Stomach (tissue), 9 donors: ENCODE results near the gene ETNK2. TPM values are rescaled to one million over a fixed set of nuclear protein-coding genes. Genes with fewer than 3 reads are reported as not detected.

Experiments used
- DNase-seq, 2 donors: peaks; one replicate each; pipeline versions ENCODE4 v3.0.0 to v3.0.0-alpha.2; 2013 to 2019
- H3K27ac ChIP-seq, 5 donors: fragments of 200-600 bp in 4 of 5; sonication (generic) in 4 of 5; one replicate each; pipeline ENCODE4 v1.5.1; 2013 to 2019; ENCODE audit warnings: mild to moderate bottlenecking in 1 of 5, moderate library complexity in 1 of 5
- H3K27me3 ChIP-seq, 3 donors: fragments of 200-600 bp; sonication (generic); one replicate each; pipeline ENCODE4 v1.5.1; 2017 to 2019; ENCODE audit warnings: mixed run types in 1 of 3
- H3K36me3 ChIP-seq, 4 donors: fragments of 200-600 bp; sonication (generic); 1 replicate in 3 of 4; 2 replicates in 1 of 4; pipeline ENCODE4 v1.5.1; 2016 to 2019
- H3K4me1 ChIP-seq, 4 donors: fragments of 200-600 bp; sonication (generic); one replicate each; pipeline ENCODE4 v1.5.1; 2016 to 2019
- H3K4me3 ChIP-seq, 4 donors: fragments of 200-600 bp; sonication (generic) in 3 of 4; one replicate each; pipeline ENCODE4 v1.5.1; 2016 to 2019; ENCODE audit warnings: mild to moderate bottlenecking in 1 of 4
- H3K9me3 ChIP-seq, 4 donors: fragments of 200-600 bp; sonication (generic); one replicate each; pipeline ENCODE4 v1.5.1; 2016 to 2019
- CTCF ChIP-seq, 7 experiments: fragments of 450-650 bp in 4 of 7; fragments of 200-600 bp in 3 of 7; sonication (generic) in 3 of 7; IDR thresholded peaks; one replicate each; pipeline ENCODE4 v1.5.1; 2016 to 2019; ENCODE audit warnings: antibody characterized with exemption in 7 of 7, control low read depth in 2 of 7, mild to moderate bottlenecking in 1 of 7
- EP300 ChIP-seq: sonication (generic); formaldehyde crosslinking; IDR thresholded peaks from one replicate; pipeline ENCODE4 v1.6.1; 2017; ENCODE audit warnings: antibody characterized with exemption
- POLR2A ChIP-seq, 4 donors: fragments of 450-650 bp; IDR thresholded peaks; one replicate each; pipeline ENCODE4 v1.6.1; 2016; ENCODE audit warnings: antibody characterized with exemption in 4 of 4, control low read depth in 2 of 4, mild to moderate bottlenecking in 1 of 4, moderate library complexity in 1 of 4
- POLR2AphosphoS5 ChIP-seq, 3 donors: sonication (generic); formaldehyde crosslinking; IDR thresholded peaks; one replicate each; pipeline ENCODE4 v1.6.1; 2016; ENCODE audit warnings: antibody characterized with exemption in 3 of 3
- WGBS, 5 donors: extraction: QIAGEN DNeasy Blood & Tissue Kit in 3 of 5; methylation state at CpG; one replicate each; pipeline versions ENCODE4 v1.1.5 to v1.1.7; 2013 to 2018; 5-methylcytosine and 5-hydroxymethylcytosine counted together
- intact Hi-C: fragments of 100-400 bp; cut with DNase I; formaldehyde crosslinking; loops from one replicate; pipeline ENCODE4 v1.15.1; 2023; ENCODE audit warnings: low total_unique reads
- polyA plus RNA-seq, 3 donors: library from polyadenylated mRNA; stranded (reverse); fragments of 200-250 nt; gene quantifications; one replicate each; pipeline ENCODE4 v1.2.3, GENCODE V29; 2013
- total RNA-seq, 5 donors: library from RNA; depleted of rRNA; stranded (reverse); fragments of >200 nt; gene quantifications; one replicate each; pipeline versions ENCODE4 v1.1.0 to v1.2.3, GENCODE V29; 2014 to 2016
- donor health status: healthy with polysubstance abuse.
- donor health status: Bipolar disorder and iron deficiency.
- donor health status: healthy.

ETNK2 gene
- total and polyA plus RNA-seq, 8 donors = 0.45 to 12.2 (median 7.1) TPM

GRCh38 chr1:204152310-204153044 is 633 bp upstream of the ETNK2 start:
- no peak for TF ChIP-seq POLR2A (IDR thresholded peaks at IDR 0.05)
- no peak for TF ChIP-seq EP300
- no peak for TF ChIP-seq CTCF (IDR thresholded peaks at IDR 0.05)
- TF ChIP-seq POLR2AphosphoS5 (IDR thresholded peaks at IDR 0.05) = no peak
- no peak for DNase-seq

GRCh38 chr1:204150702-204151551 is 917 bp downstream of the ETNK2 start:
- TF ChIP-seq POLR2A (IDR thresholded peaks at IDR 0.05) (no peak), CTCF (IDR thresholded peaks at IDR 0.05) (no peak), POLR2AphosphoS5 (IDR thresholded peaks at IDR 0.05) (no peak), EP300 (no peak)
- H3K9me3 ChIP-seq = no peaks in the 10 kb centered on the region
- intact Hi-C loops = no loop called here
- DNase-seq = peak in 1 of 2 donors; percentile 73
- 25 to 48% (median 32%) methylated on average over 10 to 33 of the region's 33 CpGs for WGBS, 5 donors
- H3K27me3 ChIP-seq = peaks cover 0 to 19% (median 6%) of the 10 kb centered on the region in 3 donors
- H3K4me1 ChIP-seq = peaks cover 13 to 31% (median 26%) of the 10 kb centered on the region in 4 donors
- H3K36me3 ChIP-seq = peaks cover 0 to 8% (median 3%) of the 10 kb centered on the region in 4 donors
- H3K27ac ChIP-seq = peak overlapping the region; percentile 8 to 86 (median 70)
- peak overlapping the region; percentile 67 to 76 (median 72) for H3K4me3 ChIP-seq

More at GRCh38 chr1:204152310-204153044, 633 bp upstream of the ETNK2 start:
- WGBS, 5 donors = 28 to 71% (median 29%) methylated on average over 9 to 25 of the region's 25 CpGs
- peaks cover 13 to 31% (median 26%) of the 10 kb centered on the region in 4 donors for H3K4me1 ChIP-seq
- peaks cover 0 to 19% (median 6%) of the 10 kb centered on the region in 3 donors for H3K27me3 ChIP-seq
- H3K4me3 ChIP-seq = peak overlapping the region; percentile 67 to 76 (median 72)
- peak overlapping the region in 4 of 5 donors; percentile 29 to 86 (median 46) for H3K27ac ChIP-seq
- H3K9me3 ChIP-seq = no peaks in the 10 kb centered on the region
- intact Hi-C loops = no loop called here
- H3K36me3 ChIP-seq = no peaks in the 10 kb centered on the region

- peak in 1 of 2 donors; percentile 34 for DNase-seq
- WGBS, 5 donors = 52 to 86% (median 78%) methylated on average over 7 to 16 of the region's 16 CpGs
- Histone ChIP-seq H3K36me3 (peaks cover 0 to 12% (median 5%) of the 10 kb centered on the region in 4 donors), H3K27me3 (peaks cover 0 to 19% (median 6%) of the 10 kb centered on the region in 3 donors), H3K4me1 (peaks cover 13 to 31% (median 26%) of the 10 kb centered on the region in 4 donors), H3K27ac (peak overlapping the region in 2 of 5 donors; percentile 79 to 86), H3K4me3 (peak overlapping the region in 2 of 4 donors; percentile 67 to 71), H3K9me3 (no peaks in the 10 kb centered on the region)
- intact Hi-C loops = no loop called here
- TF ChIP-seq EP300 = no peak
- no peak for TF ChIP-seq CTCF (IDR thresholded peaks at IDR 0.05)
- no peak for TF ChIP-seq POLR2A (IDR thresholded peaks at IDR 0.05)
- TF ChIP-seq POLR2AphosphoS5 (IDR thresholded peaks at IDR 0.05) = no peak
These were observed 1.9 kb downstream of the ETNK2 start for GRCh38 chr1:204149635-204150565.
